Measurements from ENCODE around the gene CNTROB. TPM values are rescaled to one million over a fixed set of nuclear protein-coding genes. Genes with fewer than 3 reads are reported as not detected.
"Not testable (repeated sequence)": the region's sequence is repeated elsewhere in the genome, so short reads cannot be mapped to it uniquely, and the experiment has no call there.

Gene CNTROB
- polyA plus RNA-seq, 2 of the 4 experiments (the other 2 are of a cell fraction), result 23.2 to 57.0 TPM

- Histone ChIP-seq H3K27ac (no peak overlapping the region), H3K4me3 (no peak overlapping the region), H3K4me1 (no peaks in the 10 kb centered on the region), H3K9me3 (no peaks in the 10 kb centered on the region), H3K4me2 (no peak overlapping the region)
- POLR2A ChIA-PET, result no interaction called here
- ATAC-seq, result no peak
- CTCF ChIA-PET, result interaction anchor here (1.2 to 33.2 kb wide), 3 partner anchors 33 to 110 kb away, joined by 3 to 470 read pairs (median 4); no protein-coding TSS in a partner anchor
- 98% methylated on average over 3 of the region's 3 CpGs for WGBS (ENCODE audit: missing lambda C conversion rate)
- TF ChIP-seq RAD21 (conservative IDR thresholded peaks at IDR 0.05 in 1 of 2, IDR thresholded peaks at IDR 0.05 in 1 of 2) (no peak), MAZ (IDR thresholded peaks at IDR 0.05; ENCODE audit: borderline replicate concordance, low read depth, low read length) (no peak), E2F6 (IDR thresholded peaks at IDR 0.05; ENCODE audit: borderline replicate concordance, low read depth) (no peak), HEYL (CRISPR knock-in tag; IDR thresholded peaks at IDR 0.05) (no peak), RFX5 (IDR thresholded peaks at IDR 0.05) (no peak)
- no peak for DNase-seq (ENCODE audit: low read depth in 1 of 2, low spot score in 1 of 2)
- FAIRE-seq, result no peak
Observed at GRCh38 chr17:7950578-7950977, 18.6 kb downstream of the CNTROB start.

- FAIRE-seq (no peak), DNase-seq (ENCODE audit: low read depth in 1 of 2, low spot score in 1 of 2) (no peak), ATAC-seq (no peak)
- H3K4me2 ChIP-seq, result no peak overlapping the region
- WGBS (ENCODE audit: missing lambda C conversion rate), result 85% methylated on average over 5 of the region's 5 CpGs
- no peak overlapping the region for H3K4me3 ChIP-seq
- H3K27ac ChIP-seq, result no peak overlapping the region
- H3K4me1 ChIP-seq, result no peaks in the 10 kb centered on the region
- ChIA-PET CTCF (interaction anchor here (0.6 to 33.2 kb wide), 6 partner anchors 33 to 187 kb away, joined by 3 to 470 read pairs (median 4); no protein-coding TSS in a partner anchor), POLR2A (no interaction called here)
- H3K9me3 ChIP-seq, result no peaks in the 10 kb centered on the region
- no peak for TF ChIP-seq CHD2 (IDR thresholded peaks at IDR 0.05; ENCODE audit: low read length, partially characterized antibody)
Observed at GRCh38 chr17:7951143-7951792, 19.3 kb downstream of the CNTROB start.

GRCh38 chr17:7953266-7953665, 21.3 kb downstream of the CNTROB start:
- H3K9me3 ChIP-seq; H3K27ac ChIP-seq; H3K4me2 ChIP-seq; FAIRE-seq; DNase-seq (ENCODE audit: low read depth in 1 of 2, low spot score in 1 of 2); ATAC-seq; H3K4me3 ChIP-seq; H3K4me1 ChIP-seq; POLR2A ChIA-PET: not testable (repeated sequence)
- CTCF ChIA-PET, result interaction anchor here (0.9 to 33.2 kb wide), 5 partner anchors 9 to 88 kb away, joined by 3 to 470 read pairs (median 3); no protein-coding TSS in a partner anchor
- 92% methylated on average over 13 of the region's 13 CpGs for WGBS (ENCODE audit: missing lambda C conversion rate)

GRCh38 chr17:7955414-7956227, 23.6 kb downstream of the CNTROB start:
- no peak overlapping the region for H3K27ac ChIP-seq
- H3K4me3 ChIP-seq, result no peak overlapping the region
- 85% methylated on average over 13 of the region's 13 CpGs for WGBS (ENCODE audit: missing lambda C conversion rate)
- ATAC-seq, result no peak
- no peak overlapping the region for H3K4me2 ChIP-seq
- no peaks in the 10 kb centered on the region for H3K9me3 ChIP-seq
- ChIA-PET POLR2A (no interaction called here), CTCF (interaction anchor here (0.6 to 33.2 kb wide), 7 partner anchors 15 to 86 kb away, joined by 3 to 470 read pairs (median 5); no protein-coding TSS in a partner anchor)
- no peak for DNase-seq (ENCODE audit: low read depth in 1 of 2, low spot score in 1 of 2)
- TF ChIP-seq MAZ (IDR thresholded peaks at IDR 0.05; ENCODE audit: borderline replicate concordance, low read depth, low read length) (no peak), CHD2 (IDR thresholded peaks at IDR 0.05; ENCODE audit: low read length, partially characterized antibody) (no peak), PHF8 (IDR thresholded peaks at IDR 0.05; ENCODE audit: borderline replicate concordance, low read depth) (no peak), ZSCAN20 (CRISPR knock-in tag; IDR thresholded peaks at IDR 0.05) (no peak), NFE2L2 (conservative IDR thresholded peaks at IDR 0.05; ENCODE audit: low read length) (no peak), CHD4 (IDR thresholded peaks at IDR 0.05; ENCODE audit: borderline replicate concordance) (no peak), CBX2 (IDR thresholded peaks at IDR 0.05; ENCODE audit: borderline replicate concordance, low read depth) (no peak), EP300 (IDR thresholded peaks at IDR 0.05) (no peak), RNF2 (IDR thresholded peaks at IDR 0.05; ENCODE audit: borderline replicate concordance, low read depth) (no peak), RCOR1 (IDR thresholded peaks at IDR 0.05; ENCODE audit: low read depth, low read length) (no peak), KDM1A (IDR thresholded peaks at IDR 0.05; ENCODE audit: low read depth) (no peak), TFCP2L1 (CRISPR knock-in tag; IDR thresholded peaks at IDR 0.05) (no peak), RFX5 (IDR thresholded peaks at IDR 0.05) (no peak)
- no peaks in the 10 kb centered on the region for H3K4me1 ChIP-seq
- peak; percentile 68 for FAIRE-seq
